K562 (cell line): ENCODE results near the gene MYEF2. TPM values are rescaled to one million over a fixed set of nuclear protein-coding genes. Genes with fewer than 3 reads are reported as not detected.

ENCODE experiments used
- ATAC-seq: fragments of 200-7000 bp; cut with Tn5 transposase; 3 replicates; pipeline ENCODE4 v1.9.1; 2020; ENCODE audit warnings: moderate library complexity
- BruUV-seq: library from RNA; stranded (reverse); fragments of 400-500 nt; replicated peaks from 2 replicates; lab custom pipeline; 2021; lab: Mats Ljungman, UMichigan
- CTCF ChIA-PET: fragments of 300-600 bp; formaldehyde crosslinking; extraction: SDS; loops from one replicate; lab custom pipeline; 2021; ENCODE audit warnings: low intra/inter-chr PET ratio; lab: Yijun Ruan, JAX
- POLR2A ChIA-PET: fragments of 300-600, 350-650 bp; sonication (Branson Sonifier 250); formaldehyde crosslinking; extraction: SDS; loops from one replicate; lab custom pipeline; 2021; ENCODE audit warnings: antibody characterized with exemption, inconsistent platforms; lab: Yijun Ruan, JAX
- DNase-seq, 4 experiments: peaks; one replicate each; pipeline versions ENCODE4 v3.0.0 to v3.0.0-alpha.2; 2011 to 2018; ENCODE audit warnings: low spot score in 3 of 4, mixed read lengths in 3 of 4; ENCODE audit errors: extremely low read depth in 1 of 4
- FAIRE-seq: peaks from 2 replicates; lab custom pipeline; 2011; peaks lifted over from hg19 to GRCh38; lab: Jason Lieb, UNC
- H2AFZ ChIP-seq: 2 replicates; pipeline ENCODE4 v1.6.0; 2011; ENCODE audit warnings: low read depth, low read length, control low read depth, inconsistent platforms
- H3K27ac ChIP-seq: fragments of 200-600 bp; 3 replicates; pipeline ENCODE4 v1.8.0; 2011; ENCODE audit warnings: low read depth, mild to moderate bottlenecking, control low read depth, inconsistent platforms, low read length, moderate library complexity, mixed read lengths; ENCODE audit errors: extremely low read depth
- H3K27me3 ChIP-seq, 2 experiments: fragments of 300-600 bp in 1 of 2; 2 replicates in 1 of 2; 3 replicates in 1 of 2; pipeline versions ENCODE4 v1.6.0 to v1.8.0; 2011; ENCODE audit warnings: inconsistent platforms in 2 of 2, low read length in 2 of 2, mild to moderate bottlenecking in 1 of 2, mixed read lengths in 1 of 2, moderate library complexity in 1 of 2; ENCODE audit not compliant: control insufficient read depth in 2 of 2, insufficient read depth in 2 of 2
- H3K36me3 ChIP-seq: fragments of 300-600 bp; 3 replicates; pipeline ENCODE4 v1.8.0; 2011; ENCODE audit warnings: mild to moderate bottlenecking, low read length, inconsistent platforms; ENCODE audit not compliant: control insufficient read depth, insufficient read depth
- H3K4me1 ChIP-seq, 2 experiments: fragments of 200-600 bp in 1 of 2; replicated peaks in 1 of 2; 2 replicates in 1 of 2; 3 replicates in 1 of 2; pipeline versions ENCODE4 v1.5.1 to v1.8.0; 2011; ENCODE audit warnings: inconsistent platforms in 2 of 2, low read length in 2 of 2, mild to moderate bottlenecking in 1 of 2, mixed read lengths in 1 of 2, moderate library complexity in 1 of 2; ENCODE audit not compliant: control insufficient read depth in 2 of 2, insufficient read depth in 2 of 2
- H3K4me2 ChIP-seq: 2 replicates; pipeline ENCODE4 v1.6.1; 2011; ENCODE audit warnings: low read length, control low read depth, inconsistent platforms, mixed read lengths; ENCODE audit not compliant: insufficient read depth
- H3K4me3 ChIP-seq: fragments of 200-600 bp; sonication (generic), shearing (Covaris generic); 2 replicates; pipeline ENCODE4 v1.5.1; 2016; ENCODE audit warnings: control low read depth, inconsistent platforms
- H3K79me2 ChIP-seq: fragments of 200-600 bp; 3 replicates; pipeline ENCODE4 v1.8.0; 2011; ENCODE audit warnings: low read length, inconsistent platforms; ENCODE audit not compliant: control insufficient read depth, insufficient read depth
- H3K9ac ChIP-seq, 2 experiments: 2 replicates each; pipeline versions ENCODE4 v1.6.0 to v1.6.1; 2011; ENCODE audit warnings: low read depth in 2 of 2, low read length in 2 of 2, control low read depth in 1 of 2, inconsistent platforms in 1 of 2, mild to moderate bottlenecking in 1 of 2, mixed read lengths in 1 of 2; ENCODE audit not compliant: insufficient read depth in 1 of 2
- H3K9me1 ChIP-seq: one replicate; pipeline ENCODE4 v1.6.0; 2011; ENCODE audit warnings: inconsistent platforms, mild to moderate bottlenecking, low read length, moderate library complexity; ENCODE audit not compliant: control insufficient read depth, insufficient read depth
- H3K9me3 ChIP-seq: replicated peaks from 2 replicates; pipeline ENCODE4 v1.5.1; 2011; ENCODE audit warnings: low read depth, low read length, inconsistent platforms; ENCODE audit not compliant: control insufficient read depth, insufficient read depth
- H4K20me1 ChIP-seq: replicated peaks from 2 replicates; pipeline ENCODE4 v1.6.1; 2011; ENCODE audit warnings: low read length, inconsistent platforms, mixed read lengths; ENCODE audit not compliant: control insufficient read depth, insufficient read depth
- ASH1L ChIP-seq: fragments of 450-650 bp; IDR thresholded peaks from 2 replicates; pipeline ENCODE4 v1.6.1; 2018; ENCODE audit warnings: borderline replicate concordance, mild to moderate bottlenecking, low read depth; ENCODE audit not compliant: partially characterized antibody
- CBFA2T2 ChIP-seq: fragments of 450-650 bp; conservative IDR thresholded peaks from 2 replicates; pipeline ENCODE4 v1.6.1; 2017; ENCODE audit warnings: mild to moderate bottlenecking
- GABPB2 ChIP-seq: fragments of 250-450 bp; sonication (Bioruptor Pico); conservative IDR thresholded peaks from 2 replicates; pipeline ENCODE4 v1.5.1; 2021; ENCODE audit warnings: mild to moderate bottlenecking
- MTA1 ChIP-seq: fragments of 450-650 bp; IDR thresholded peaks from 2 replicates; pipeline ENCODE4 v1.6.1; 2017; ENCODE audit warnings: borderline replicate concordance
- NFE2L1 ChIP-seq: fragments of 450-650 bp; IDR thresholded peaks from 2 replicates; pipeline ENCODE4 v1.6.1; 2016; ENCODE audit warnings: missing genetic modification characterization, low read depth, mild to moderate bottlenecking, missing compliant biosample characterization, moderate library complexity, borderline replicate concordance
- SP2 ChIP-seq: IDR thresholded peaks from 2 replicates; pipeline ENCODE4 v1.6.1; 2011; ENCODE audit warnings: mild to moderate bottlenecking, low read depth, low read length, moderate library complexity; ENCODE audit not compliant: poor library complexity, severe bottlenecking; ENCODE audit errors: extremely low read depth
- TAF15 ChIP-seq: fragments of 200-400 bp; formaldehyde crosslinking; IDR thresholded peaks from 2 replicates; pipeline ENCODE4 v1.6.1; 2017; ENCODE audit warnings: mild to moderate bottlenecking, low read depth, low read length, moderate library complexity
- TCF7 ChIP-seq: sonication (generic); IDR thresholded peaks from 2 replicates; pipeline ENCODE4 v1.6.1; 2016; ENCODE audit warnings: antibody characterized with exemption, borderline replicate concordance
- TEAD1 ChIP-seq, 2 experiments: fragments of 450-650 bp in 1 of 2; sonication (generic) in 1 of 2; formaldehyde crosslinking; IDR thresholded peaks; 2 replicates each; pipeline versions ENCODE4 v1.4.0 to v1.8.0; 2020 to 2022; ENCODE audit warnings: mild to moderate bottlenecking in 2 of 2, missing genetic modification reagents in 1 of 2
- WGBS: fragments of 100-300 bp; shearing (Covaris generic); methylation state at CpG from one replicate; pipeline ENCODE4 v1.1.6; 2016; ENCODE audit warnings: low coverage, mixed read lengths; ENCODE audit not compliant: insufficient coverage; ENCODE audit errors: missing lambda C conversion rate; 5-methylcytosine and 5-hydroxymethylcytosine counted together
- in situ Hi-C: fragments of 300-500 bp; cut with MboI; formaldehyde crosslinking; loops from 4 replicates; pipeline ENCODE4 v1.15.0; 2018; ENCODE audit warnings: inconsistent platforms, mixed read lengths
- intact Hi-C: fragments of 100-400 bp; cut with micrococcal nuclease; formaldehyde crosslinking; loops from 2 replicates; pipeline ENCODE4 v1.14.2; 2022
- polyA plus RNA-seq, 8 experiments: library from polyadenylated mRNA; depleted of rRNA in 4 of 8; stranded (reverse) in 5 of 8; unstranded in 3 of 8; fragments of >200 nt; fragmentation: Nextera tagmentation in 2 of 8; fragmentation: Illumina TruSeq in 1 of 8; extraction: Ambion mirVana in 2 of 8; extraction: Trizol in 1 of 8; gene quantifications; 2 replicates each; pipeline versions ENCODE4 v1.2.1 to v1.2.3, GENCODE V29; 2011 to 2014; ENCODE audit warnings: inconsistent platforms in 1 of 8, missing spikeins in 1 of 8
- total RNA-seq, 7 experiments: library from RNA; depleted of rRNA in 6 of 7; stranded (reverse); fragments of >200 nt in 6 of 7; fragmentation: Illumina TruSeq in 2 of 7; extraction: Trizol in 2 of 7; gene quantifications; 2 replicates each; pipeline versions ENCODE4 v1.2.1 to v1.2.3, GENCODE V29; 2011 to 2021; ENCODE audit warnings: low replicate concordance in 1 of 7
- TF ChIP-seq, protein P1 (sequence below): sonication (generic); formaldehyde crosslinking; IDR thresholded peaks from 2 replicates; pipeline ENCODE4 v1.8.0; 2022; ENCODE audit warnings: mild to moderate bottlenecking, low read depth, missing genetic modification reagents
- TF ChIP-seq, protein P2 (sequence below): sonication (generic); formaldehyde crosslinking; IDR thresholded peaks from 2 replicates; pipeline ENCODE4 v1.8.0; 2022; ENCODE audit warnings: mild to moderate bottlenecking, missing genetic modification reagents, borderline replicate concordance

The MYEF2 gene
- total and polyA plus RNA-seq, 9 of the 15 experiments (the other 6 are each of a cell fraction or from before 2014, with no cell fraction given), result 0.03 to 0.82 (median 0.19) TPM

DNA sequence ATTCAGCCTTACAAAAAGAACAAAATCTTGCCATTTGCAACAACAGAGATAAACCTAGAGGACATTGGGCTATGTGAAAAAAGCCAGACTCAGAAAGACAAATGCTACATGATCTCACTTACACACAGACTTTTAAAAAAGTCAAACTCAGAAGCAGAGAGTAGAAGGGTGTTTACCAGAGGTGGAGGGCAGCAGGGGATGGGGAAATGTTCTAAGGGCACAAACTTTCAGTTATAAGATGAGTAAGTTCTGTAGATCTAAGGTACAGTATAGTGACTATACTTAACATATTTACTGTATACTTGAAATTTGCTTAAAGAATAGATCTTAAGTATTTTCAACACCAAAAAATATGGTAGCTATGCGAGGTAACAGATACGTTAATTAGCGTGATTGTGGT, 3.0 kb downstream of the MYEF2 start (continued):
- TF ChIP-seq, protein P1, sequence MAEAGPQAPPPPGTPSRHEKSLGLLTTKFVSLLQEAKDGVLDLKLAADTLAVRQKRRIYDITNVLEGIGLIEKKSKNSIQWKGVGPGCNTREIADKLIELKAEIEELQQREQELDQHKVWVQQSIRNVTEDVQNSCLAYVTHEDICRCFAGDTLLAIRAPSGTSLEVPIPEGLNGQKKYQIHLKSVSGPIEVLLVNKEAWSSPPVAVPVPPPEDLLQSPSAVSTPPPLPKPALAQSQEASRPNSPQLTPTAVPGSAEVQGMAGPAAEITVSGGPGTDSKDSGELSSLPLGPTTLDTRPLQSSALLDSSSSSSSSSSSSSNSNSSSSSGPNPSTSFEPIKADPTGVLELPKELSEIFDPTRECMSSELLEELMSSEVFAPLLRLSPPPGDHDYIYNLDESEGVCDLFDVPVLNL (CRISPR knock-in tag), result no peak
- TF ChIP-seq TAF15 (no peak), GABPB2 (CRISPR knock-in tag) (no peak), TCF7 (no peak), NFE2L1 (tag) (no peak), SP2 (no peak)
- TF ChIP-seq, protein P2, sequence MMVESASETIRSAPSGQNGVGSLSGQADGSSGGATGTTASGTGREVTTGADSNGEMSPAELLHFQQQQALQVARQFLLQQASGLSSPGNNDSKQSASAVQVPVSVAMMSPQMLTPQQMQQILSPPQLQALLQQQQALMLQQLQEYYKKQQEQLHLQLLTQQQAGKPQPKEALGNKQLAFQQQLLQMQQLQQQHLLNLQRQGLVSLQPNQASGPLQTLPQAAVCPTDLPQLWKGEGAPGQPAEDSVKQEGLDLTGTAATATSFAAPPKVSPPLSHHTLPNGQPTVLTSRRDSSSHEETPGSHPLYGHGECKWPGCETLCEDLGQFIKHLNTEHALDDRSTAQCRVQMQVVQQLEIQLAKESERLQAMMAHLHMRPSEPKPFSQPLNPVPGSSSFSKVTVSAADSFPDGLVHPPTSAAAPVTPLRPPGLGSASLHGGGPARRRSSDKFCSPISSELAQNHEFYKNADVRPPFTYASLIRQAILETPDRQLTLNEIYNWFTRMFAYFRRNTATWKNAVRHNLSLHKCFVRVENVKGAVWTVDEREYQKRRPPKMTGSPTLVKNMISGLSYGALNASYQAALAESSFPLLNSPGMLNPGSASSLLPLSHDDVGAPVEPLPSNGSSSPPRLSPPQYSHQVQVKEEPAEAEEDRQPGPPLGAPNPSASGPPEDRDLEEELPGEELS (CRISPR knock-in tag), result no peak
- TF ChIP-seq, all 486 proteins: peak for 0

DNA sequence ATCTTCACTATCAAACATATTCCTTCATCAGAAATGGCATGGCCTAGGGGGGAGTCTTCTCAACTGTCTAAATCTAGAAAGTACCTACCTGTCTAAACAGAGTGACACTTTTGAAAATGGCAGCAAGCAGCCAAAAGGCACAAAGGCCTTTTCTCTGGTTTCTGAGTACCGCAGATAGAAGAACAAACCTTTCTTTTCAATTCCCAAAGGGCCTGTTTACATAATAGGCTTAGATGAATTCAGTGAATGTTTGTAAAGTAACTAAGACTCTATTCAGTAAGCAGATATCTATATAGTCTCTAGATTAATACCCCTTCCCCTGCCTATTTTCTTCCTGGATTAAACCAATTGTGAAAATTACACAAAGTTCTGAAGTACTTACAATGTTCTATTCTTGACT, 7.1 kb downstream of the MYEF2 start:
- WGBS, result 7% methylated on average over 1 of the region's 1 CpG
- CTCF ChIA-PET, result no interaction called here
- Histone ChIP-seq H3K9me3 (no peaks in the 10 kb centered on the region), H3K79me2 (no peaks in the 10 kb centered on the region), H3K9ac (no peak overlapping the region), H3K27ac (no peak overlapping the region), H2AFZ (no peak overlapping the region), H3K9me1 (no peaks in the 10 kb centered on the region), H3K27me3 (no peaks in the 10 kb centered on the region), H3K4me2 (no peak overlapping the region), H4K20me1 (no peaks in the 10 kb centered on the region), H3K36me3 (no peaks in the 10 kb centered on the region), H3K4me3 (no peak overlapping the region), H3K4me1 (no peaks in the 10 kb centered on the region)
- DNase-seq (no peak), FAIRE-seq (no peak), ATAC-seq (no peak)
- BruUV-seq, result no TSS peak
- in situ Hi-C loops, result no loop called here
- intact Hi-C loops, result no loop called here
- POLR2A ChIA-PET, result no interaction called here
- no peak for TF ChIP-seq CBFA2T2
- no peak for TF ChIP-seq TEAD1 (CRISPR knock-in tag; IDR thresholded peaks at IDR 0.05)
- TF ChIP-seq ASH1L, result no peak
- TF ChIP-seq MTA1, result no peak
